ENCODE measurements around the gene SOX12. TPM values are rescaled to one million over a fixed set of nuclear protein-coding genes. Genes with fewer than 3 reads are reported as not detected.

SOX12 gene
- total and polyA plus RNA-seq, 12 donors: 4.5 to 16.5 (median 9.7) TPM

DNA sequence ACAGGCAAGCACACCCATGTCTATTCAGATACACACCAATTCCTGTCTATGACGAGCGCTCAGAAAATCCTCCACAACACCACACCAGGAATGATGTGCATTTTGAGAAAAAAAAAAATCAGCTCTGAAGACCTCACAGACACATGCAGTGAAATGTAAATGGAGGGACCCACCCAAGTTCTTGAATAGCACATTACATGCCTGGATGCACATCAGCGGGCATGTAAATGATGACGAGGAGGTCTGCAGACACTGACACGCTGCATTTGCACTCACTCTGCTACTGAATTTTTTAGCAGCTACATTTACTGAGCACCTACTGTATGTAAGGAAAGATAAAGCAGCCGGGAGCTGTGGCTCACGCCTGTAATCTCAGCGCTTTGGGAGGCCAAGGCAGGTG, 36.2 kb downstream of the SOX12 start:
- intact Hi-C loops (cut with DNase I): loop anchor here in 2 of 10 donors (5.0 kb wide), 2 partner anchors 181 to 376 kb away; partner anchors contain the start of gene CSNK2A1 (in 1 of the 2)
- no peaks in the 10 kb centered on the region for H3K27me3 ChIP-seq
- peaks cover 0 to 10% (median 7%) of the 10 kb centered on the region in 9 donors for H3K4me1 ChIP-seq
- DNase-seq: no peak
- H3K27ac ChIP-seq: no peak overlapping the region
- 93 to 95% methylated on average over 8 of the region's 8 CpGs for WGBS, 2 donors
- TF ChIP-seq, protein P1, sequence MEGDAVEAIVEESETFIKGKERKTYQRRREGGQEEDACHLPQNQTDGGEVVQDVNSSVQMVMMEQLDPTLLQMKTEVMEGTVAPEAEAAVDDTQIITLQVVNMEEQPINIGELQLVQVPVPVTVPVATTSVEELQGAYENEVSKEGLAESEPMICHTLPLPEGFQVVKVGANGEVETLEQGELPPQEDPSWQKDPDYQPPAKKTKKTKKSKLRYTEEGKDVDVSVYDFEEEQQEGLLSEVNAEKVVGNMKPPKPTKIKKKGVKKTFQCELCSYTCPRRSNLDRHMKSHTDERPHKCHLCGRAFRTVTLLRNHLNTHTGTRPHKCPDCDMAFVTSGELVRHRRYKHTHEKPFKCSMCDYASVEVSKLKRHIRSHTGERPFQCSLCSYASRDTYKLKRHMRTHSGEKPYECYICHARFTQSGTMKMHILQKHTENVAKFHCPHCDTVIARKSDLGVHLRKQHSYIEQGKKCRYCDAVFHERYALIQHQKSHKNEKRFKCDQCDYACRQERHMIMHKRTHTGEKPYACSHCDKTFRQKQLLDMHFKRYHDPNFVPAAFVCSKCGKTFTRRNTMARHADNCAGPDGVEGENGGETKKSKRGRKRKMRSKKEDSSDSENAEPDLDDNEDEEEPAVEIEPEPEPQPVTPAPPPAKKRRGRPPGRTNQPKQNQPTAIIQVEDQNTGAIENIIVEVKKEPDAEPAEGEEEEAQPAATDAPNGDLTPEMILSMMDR (IDR thresholded peaks at IDR 0.05): no peak
- H3K9me3 ChIP-seq: no peaks in the 10 kb centered on the region
- no peaks in the 10 kb centered on the region for H3K36me3 ChIP-seq
- no peak for ATAC-seq
- no peak overlapping the region for H3K4me3 ChIP-seq

DNA sequence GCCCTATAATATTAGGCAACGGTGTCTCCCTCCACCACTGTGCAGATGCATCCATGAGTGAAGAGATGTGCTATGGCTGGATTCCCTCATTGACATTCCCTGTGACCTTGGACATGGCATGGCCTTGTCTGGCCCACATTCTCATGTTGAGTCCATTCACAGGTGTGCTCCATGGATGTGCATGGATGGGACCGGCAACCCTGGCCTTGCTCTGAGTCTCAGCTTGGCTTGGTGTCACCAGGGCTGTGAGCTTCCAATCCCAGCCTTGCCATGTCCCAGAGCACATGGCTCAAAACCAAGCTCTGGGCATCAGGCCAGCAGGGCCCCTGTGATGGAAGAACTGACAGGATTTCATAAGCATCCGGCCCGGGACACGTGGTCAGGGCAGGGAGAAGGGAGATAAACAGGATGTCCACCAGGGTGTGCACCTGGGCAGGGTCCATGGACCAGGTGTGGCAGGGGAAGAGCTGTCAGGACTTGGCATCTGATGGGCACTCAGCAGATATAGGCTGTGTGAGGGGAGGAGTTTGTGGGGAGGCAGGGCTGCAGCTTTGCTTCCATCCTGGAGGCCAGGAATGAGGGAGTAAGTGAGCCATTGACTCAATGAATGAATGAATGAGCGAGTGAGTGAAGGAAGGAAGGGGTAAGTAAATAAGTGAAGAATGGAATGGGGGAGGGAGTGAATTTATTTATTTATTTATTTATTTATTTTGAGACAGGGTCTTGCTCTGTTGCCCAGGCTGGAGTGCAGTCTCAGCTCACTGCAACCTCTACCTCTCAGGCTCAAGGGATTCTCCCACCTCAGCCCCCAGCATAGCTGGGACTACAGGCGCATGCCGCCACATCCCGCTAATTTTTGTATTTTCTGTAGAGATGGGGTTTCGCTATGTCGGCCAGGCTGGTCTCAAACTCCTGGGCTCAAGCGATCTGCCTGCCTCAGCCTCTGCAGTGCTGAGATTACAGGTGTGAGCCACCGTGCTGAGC, 37.2 kb downstream of the SOX12 start:
- DNase-seq: peak; percentile 85 to 86
- no peaks in the 10 kb centered on the region for H3K36me3 ChIP-seq
- WGBS, 2 donors: 66% methylated on average over 13 of the region's 13 CpGs
- peaks cover 0 to 10% (median 7%) of the 10 kb centered on the region in 9 donors for H3K4me1 ChIP-seq
- TF ChIP-seq, protein P1 (IDR thresholded peaks at IDR 0.05): peak in 8 of 9 donors; percentile 13 to 60 (median 49)
- H3K27ac ChIP-seq: no peak overlapping the region
- H3K4me3 ChIP-seq: no peak overlapping the region
- intact Hi-C loops (cut with DNase I): loop anchor here in 2 of 10 donors (5.0 kb wide), 2 partner anchors 180 to 375 kb away; partner anchors contain the start of gene CSNK2A1 (in 1 of the 2)
- no peaks in the 10 kb centered on the region for H3K27me3 ChIP-seq
- ATAC-seq: peak; percentile 85 to 97 (median 92)
- H3K9me3 ChIP-seq: no peaks in the 10 kb centered on the region

DNA sequence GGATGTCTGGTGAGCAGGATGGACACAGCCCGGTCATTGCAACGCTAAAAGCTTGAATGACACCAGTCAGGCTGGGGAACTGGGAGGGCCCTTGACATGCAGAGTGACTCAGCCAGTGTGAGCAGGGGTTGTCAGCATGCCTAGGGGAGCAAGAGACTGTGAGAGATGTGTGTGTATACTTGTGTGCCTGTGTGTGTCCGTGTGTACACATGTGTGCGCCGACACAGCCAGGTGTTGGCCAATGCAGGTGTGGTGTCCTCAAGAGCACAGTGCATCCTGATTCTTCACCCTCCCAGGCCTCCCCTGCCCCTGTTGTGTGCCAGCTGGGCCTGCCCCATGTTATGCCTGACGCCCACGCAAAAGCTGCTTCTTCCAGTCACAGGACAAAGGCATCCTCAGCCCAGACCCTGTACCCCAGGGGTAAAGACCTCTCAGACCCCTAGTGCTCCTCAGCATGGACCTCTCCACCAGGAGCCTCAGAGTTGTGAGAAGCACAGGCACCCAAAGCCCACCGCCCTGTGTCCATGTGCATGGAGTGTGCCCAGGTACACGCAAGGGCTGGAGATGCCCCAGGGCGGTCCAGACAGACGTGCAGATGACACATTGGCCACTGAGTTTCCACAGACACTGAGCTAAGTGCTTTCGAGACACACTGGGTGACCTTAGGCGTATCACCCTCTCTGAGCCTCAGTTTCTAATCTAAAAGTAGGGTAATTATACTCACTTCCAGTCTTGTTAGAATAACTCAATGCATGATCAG, 38.1 kb downstream of the SOX12 start:
- Histone ChIP-seq H3K36me3 (no peaks in the 10 kb centered on the region), H3K4me3 (no peak overlapping the region), H3K27me3 (no peaks in the 10 kb centered on the region), H3K4me1 (peaks cover 0 to 10% (median 7%) of the 10 kb centered on the region in 9 donors), H3K9me3 (no peaks in the 10 kb centered on the region), H3K27ac (no peak overlapping the region)
- ATAC-seq (peak in 1 of 8 donors; percentile 14), DNase-seq (no peak)
- intact Hi-C loops (cut with DNase I): loop anchor here in 2 of 10 donors (5.0 kb wide), 2 partner anchors 179 to 374 kb away; partner anchors contain the start of gene CSNK2A1 (in 1 of the 2)
- TF ChIP-seq, protein P1 (IDR thresholded peaks at IDR 0.05): no peak
- 90 to 91% methylated on average over 13 of the region's 13 CpGs for WGBS, 2 donors
